Cardiac fibroblast (primary cell): ENCODE results near the gene CDPF1.

ENCODE experiments used
- DNase-seq, 2 donors: peaks; one replicate each; pipeline versions ENCODE4 v3.0.0 to v3.0.0-alpha.2; 2010; ENCODE audit warnings: low read depth in 2 of 2
- H3K4me3 ChIP-seq, 2 donors: replicated peaks in 1 of 2; 1 replicate in 1 of 2; 2 replicates in 1 of 2; pipeline ENCODE4 v1.5.1; 2011; ENCODE audit warnings: low read depth in 2 of 2, low read length in 2 of 2, mild to moderate bottlenecking in 2 of 2, moderate library complexity in 1 of 2
- TF ChIP-seq, protein P1 (sequence below): IDR thresholded peaks from one replicate; pipeline ENCODE4 v1.5.1; 2011; ENCODE audit warnings: low read depth, mild to moderate bottlenecking, low read length, inconsistent platforms

The CDPF1 gene

GRCh38 chr22:46288846-46289243, 38.8 kb upstream of the CDPF1 start:
- H3K4me3 ChIP-seq = no peak overlapping the region
- TF ChIP-seq, protein P1, sequence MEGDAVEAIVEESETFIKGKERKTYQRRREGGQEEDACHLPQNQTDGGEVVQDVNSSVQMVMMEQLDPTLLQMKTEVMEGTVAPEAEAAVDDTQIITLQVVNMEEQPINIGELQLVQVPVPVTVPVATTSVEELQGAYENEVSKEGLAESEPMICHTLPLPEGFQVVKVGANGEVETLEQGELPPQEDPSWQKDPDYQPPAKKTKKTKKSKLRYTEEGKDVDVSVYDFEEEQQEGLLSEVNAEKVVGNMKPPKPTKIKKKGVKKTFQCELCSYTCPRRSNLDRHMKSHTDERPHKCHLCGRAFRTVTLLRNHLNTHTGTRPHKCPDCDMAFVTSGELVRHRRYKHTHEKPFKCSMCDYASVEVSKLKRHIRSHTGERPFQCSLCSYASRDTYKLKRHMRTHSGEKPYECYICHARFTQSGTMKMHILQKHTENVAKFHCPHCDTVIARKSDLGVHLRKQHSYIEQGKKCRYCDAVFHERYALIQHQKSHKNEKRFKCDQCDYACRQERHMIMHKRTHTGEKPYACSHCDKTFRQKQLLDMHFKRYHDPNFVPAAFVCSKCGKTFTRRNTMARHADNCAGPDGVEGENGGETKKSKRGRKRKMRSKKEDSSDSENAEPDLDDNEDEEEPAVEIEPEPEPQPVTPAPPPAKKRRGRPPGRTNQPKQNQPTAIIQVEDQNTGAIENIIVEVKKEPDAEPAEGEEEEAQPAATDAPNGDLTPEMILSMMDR = no peak

DNA sequence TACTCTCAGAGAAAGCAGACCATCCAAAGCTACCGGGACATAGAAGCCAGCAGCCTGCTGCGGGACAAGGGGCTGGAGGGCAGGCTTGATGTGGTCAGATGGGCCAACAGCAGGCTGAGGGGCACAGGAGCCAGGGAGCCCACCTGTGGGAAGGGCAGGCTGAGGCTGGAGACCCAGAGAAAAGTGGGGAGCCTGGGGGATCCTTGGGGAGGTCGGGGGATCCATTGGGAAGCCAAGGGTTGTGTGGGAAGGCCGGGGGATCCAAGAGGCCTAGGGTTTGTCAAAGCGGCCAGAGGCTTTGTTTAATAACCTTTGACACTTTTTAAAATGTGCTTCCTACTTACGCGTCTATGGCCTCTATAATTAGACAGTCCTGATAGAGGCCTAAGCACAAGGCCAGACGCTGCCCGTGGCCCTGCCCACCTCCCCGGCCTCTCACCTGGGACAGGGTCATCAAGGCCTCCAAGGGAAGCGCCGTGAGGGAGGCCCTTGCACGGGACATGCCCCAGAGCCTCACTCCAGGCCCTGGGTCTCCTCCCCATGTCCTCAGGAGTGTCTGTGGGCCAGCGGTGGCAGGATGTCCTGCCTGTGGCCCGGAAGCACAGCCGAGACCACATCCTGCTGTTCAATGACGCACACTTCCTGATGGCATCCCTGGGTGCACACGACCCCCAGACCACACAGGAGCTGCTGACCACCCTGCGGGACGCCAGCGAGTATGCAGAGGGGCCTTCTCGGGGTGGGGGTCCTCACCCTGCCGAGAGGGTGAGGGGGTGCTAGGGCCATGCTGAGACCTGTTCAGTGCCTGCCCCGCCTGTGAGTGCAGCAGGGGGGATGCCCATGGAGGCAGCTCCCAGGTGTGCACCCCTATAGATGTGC, 38.0 kb upstream of the CDPF1 start:
- DNase-seq = no peak
- TF ChIP-seq, protein P1 = no peak
- no peak overlapping the region for H3K4me3 ChIP-seq

More at GRCh38 chr22:46288846-46289243, 38.8 kb upstream of the CDPF1 start:
- DNase-seq = no peak

- DNase-seq = no peak
- TF ChIP-seq, protein P1 = no peak
- no peak overlapping the region for H3K4me3 ChIP-seq
These were observed 37.1 kb upstream of the CDPF1 start for GRCh38 chr22:46286941-46287872.

DNA sequence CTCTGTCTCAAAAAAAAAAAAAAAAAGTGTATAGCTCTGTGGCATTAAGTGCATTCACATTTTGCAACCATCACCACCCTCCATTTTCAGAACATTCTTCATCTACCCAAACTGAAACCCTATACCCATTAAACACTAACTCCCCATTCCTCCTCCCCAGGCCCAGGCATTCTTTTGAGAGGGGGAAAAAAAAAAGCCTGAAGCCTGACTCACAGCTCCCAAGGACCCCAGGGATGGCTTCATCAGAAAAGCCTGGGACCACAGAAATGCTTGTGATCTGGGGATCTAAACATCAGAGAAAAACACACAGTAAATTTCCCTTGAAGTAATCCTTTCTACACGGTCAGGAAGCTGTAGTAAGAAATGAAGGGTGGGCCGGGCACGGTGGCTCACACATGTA, 35.9 kb upstream of the CDPF1 start:
- H3K4me3 ChIP-seq = no peak overlapping the region
- TF ChIP-seq, protein P1 = no peak
- DNase-seq = no peak

GRCh38 chr22:46281866-46282678, 32.0 kb upstream of the CDPF1 start:
- no peak for DNase-seq
- TF ChIP-seq, protein P1 = no peak
- no peak overlapping the region for H3K4me3 ChIP-seq

- no peak for DNase-seq
- H3K4me3 ChIP-seq = no peak overlapping the region
- TF ChIP-seq, protein P1 = no peak
These were observed 31.0 kb upstream of the CDPF1 start for GRCh38 chr22:46280999-46281623.
